NCI-H2196 (cell line): ENCODE measurements around the gene ACOT12.

Experiments
- DNase-seq: peaks from one replicate; lab custom pipeline; 2025; ENCODE audit not compliant: unreplicated experiment; lab: John Stamatoyannopoulos, UW

Gene ACOT12

DNA sequence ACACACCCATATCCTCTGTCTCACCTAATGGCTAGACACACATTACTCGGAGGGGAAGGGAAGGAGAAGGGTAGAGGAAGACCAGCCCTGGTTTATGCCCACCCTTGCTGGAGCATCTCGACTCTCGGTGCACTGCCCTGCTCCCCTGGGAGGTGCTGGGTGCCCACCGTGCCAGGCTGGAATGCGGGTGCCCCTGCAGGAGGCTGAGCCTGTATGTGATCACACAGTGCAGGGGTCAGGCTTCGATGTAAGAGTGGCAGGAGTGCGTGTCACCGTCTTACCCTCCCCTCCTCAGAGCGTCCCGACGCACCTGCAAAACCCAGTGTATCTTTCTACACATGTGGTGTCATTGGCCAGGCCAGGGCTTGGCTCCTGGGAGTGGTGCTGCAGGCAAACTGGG, 7.3 kb upstream of the ACOT12 start:
- DNase-seq, result no peak

DNA sequence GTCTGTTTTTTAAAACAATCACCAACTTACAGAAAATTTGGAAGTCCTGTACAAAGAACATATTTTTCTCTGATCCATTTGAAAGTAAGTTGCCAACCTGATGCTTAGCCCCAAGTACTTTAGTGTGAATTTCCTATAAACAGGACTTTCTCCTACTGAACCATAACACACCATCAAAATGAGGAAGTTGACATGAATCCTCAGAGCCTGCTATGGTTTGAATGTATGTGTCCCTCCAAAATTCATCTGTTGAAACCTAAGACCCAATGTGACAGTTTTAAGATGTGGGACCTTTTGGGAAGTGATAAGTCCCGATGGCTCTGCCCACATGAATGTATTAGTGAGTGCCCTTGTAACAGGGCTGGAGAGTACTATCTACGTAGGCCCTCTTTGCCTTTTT, 6.4 kb upstream of the ACOT12 start:
- no peak for DNase-seq

GRCh38 chr5:81398741-81399140, 4.8 kb upstream of the ACOT12 start:
- no peak for DNase-seq

DNA sequence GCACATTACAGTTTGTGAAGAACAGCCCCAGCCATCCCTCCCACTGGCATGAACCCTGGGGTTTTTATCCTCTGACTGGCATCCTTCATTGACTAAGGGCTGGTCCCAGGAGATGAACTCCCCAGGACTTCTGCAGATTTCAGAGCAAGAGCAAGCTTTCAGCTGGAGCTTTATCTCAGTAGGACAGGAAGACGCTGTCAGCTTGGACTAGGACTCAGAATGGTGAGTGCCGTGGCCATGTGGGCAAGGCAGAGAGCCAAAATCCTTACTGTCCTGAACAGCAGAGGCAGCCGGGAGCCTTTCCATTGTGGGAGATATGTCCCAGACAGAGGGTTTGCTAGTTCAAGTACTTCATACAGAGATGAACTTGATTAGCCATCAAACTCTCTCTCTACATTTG, 3.2 kb upstream of the ACOT12 start:
- no peak for DNase-seq

DNA sequence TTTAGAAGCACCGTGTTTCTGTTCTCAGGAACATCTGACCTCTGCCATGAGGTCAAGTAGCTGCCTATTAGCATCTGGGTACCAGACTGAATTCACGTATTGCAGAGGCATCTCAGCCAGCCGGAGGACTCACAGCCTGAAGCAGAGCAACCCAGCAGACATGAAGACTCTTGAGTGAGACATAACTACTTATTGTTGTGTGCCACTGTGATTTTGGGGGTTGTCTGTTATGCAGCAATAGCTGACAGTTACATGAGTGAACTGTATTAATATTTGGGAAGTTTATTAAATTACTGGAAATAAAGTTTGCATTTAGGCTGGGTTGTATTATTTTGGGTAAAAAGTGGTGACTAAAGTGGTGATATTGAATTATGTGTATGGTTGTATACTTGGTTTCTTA, 1.3 kb upstream of the ACOT12 start:
- no peak for DNase-seq

DNA sequence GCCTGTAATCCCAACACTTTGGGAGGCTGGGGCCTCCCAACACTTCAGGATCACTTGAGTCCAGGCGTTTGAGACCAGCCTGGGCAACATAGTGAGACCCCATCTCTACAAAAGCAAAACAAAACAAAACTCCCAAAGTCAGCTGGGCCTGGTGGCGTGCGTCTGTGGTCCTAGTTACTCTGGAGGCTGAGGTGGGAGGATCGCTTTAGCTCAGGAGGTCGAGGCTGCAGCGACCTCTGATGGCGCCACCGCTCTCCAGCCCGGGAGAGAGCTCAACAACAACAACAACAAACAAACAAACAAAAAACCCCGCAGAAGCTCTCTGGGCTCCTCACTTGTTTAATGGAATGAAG, 528 bp downstream of the ACOT12 start:
- no peak for DNase-seq

DNA sequence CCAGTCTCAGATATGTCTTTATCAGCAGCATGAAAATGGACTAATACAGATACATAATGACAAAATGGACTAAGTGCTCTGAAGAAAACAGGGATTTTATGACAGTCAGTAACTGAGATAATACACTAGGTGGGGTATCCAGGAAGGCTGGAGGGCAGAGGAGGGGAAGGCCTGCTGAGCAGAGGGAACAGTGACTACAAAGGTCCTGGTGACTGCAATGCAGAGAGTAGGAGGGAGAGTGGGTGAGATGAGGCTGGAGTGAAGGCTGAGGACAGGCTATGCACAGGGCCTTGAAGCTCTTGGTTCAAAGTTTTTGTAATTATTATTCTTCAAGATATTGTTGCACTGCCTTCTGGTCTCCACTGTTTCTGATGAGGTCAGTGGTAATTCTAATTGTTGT, 4.9 kb downstream of the ACOT12 start:
- DNase-seq, result no peak

GRCh38 chr5:81388169-81388568, 5.8 kb downstream of the ACOT12 start:
- DNase-seq, result no peak

GRCh38 chr5:81383867-81384266, 10.1 kb downstream of the ACOT12 start:
- DNase-seq, result no peak

DNA sequence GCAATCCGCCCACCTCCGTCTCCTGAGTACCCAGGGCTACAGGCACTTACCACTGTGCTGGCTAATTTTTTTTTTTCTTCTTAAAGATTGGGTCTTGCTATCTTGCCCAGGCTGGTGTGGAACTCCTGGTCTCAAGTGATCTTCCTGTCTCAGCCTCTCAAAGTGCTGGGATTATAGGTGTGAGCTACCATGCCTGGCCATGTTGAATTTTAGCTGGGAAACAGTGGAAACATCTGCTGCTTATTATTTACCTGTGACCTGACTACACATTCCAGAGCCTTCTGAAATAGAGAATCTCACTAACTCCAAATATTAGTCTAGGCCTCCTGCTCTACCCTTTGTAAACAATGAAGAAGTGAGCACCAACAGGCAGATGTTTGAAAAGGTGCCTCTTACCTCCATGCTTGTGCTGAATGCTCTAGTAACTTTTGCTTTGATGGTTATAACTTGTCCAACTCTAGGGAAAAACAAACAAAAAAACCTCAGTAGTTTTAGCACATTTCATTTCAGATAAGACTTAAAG, 22.5 kb downstream of the ACOT12 start:
- no peak for DNase-seq

DNA sequence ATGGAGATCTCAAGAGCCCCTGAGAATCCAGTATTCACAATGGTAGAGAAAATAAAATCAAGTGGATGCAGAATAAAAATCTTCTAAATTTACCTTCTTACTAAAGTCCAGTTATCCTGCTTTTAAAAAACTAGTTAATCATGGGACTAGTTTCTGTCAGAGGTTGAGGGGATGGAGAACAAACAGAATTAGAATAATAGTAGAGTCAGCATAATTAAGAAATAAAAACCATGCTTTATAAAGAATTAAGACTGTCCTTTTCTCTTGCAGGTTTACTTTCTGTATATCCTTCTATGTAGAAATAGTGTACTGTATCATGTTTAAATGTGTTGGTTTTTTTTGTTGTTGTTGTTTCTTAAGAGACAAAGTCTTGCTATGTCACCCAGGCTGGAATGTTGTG, 23.0 kb downstream of the ACOT12 start:
- no peak for DNase-seq

GRCh38 chr5:81365541-81365940, 28.4 kb downstream of the ACOT12 start:
- DNase-seq, result no peak

DNA sequence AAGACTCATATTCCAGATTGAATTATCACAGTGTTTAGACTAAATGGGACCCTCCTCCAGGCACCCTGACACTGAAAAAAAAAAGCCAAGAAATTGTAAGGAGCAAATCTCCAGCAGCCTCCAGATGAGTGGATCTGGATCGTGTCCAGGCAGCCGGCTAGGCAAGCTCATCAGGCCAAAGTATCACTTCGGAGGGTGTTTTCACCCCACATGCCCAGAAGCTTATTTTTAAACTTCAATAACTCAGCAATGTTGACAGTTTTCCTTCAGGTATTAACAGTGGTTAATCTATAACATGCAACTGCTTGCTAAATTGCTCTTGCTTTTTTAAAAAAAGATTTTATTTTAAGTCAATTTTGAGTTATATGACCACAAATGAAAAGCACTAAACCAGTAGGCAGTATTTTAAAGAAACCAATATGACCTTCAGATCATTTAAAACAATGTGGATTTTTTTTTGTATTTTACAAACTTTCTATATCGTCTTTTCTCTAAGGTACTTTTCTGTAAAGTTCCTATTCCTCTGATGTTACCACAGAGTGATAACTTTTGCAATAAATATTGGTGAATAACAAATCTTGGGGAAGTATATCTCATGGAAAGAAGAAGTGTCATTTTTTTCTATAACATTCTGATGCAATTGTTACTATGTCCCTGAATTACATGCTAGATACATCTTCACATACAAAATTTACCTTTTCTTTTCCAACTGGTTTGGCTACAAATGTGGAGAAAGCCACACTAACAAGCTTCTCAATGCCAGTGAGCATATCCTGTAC, 30.7 kb downstream of the ACOT12 start:
- no peak for DNase-seq

- no peak for DNase-seq
These were observed 32.3 kb downstream of the ACOT12 start for GRCh38 chr5:81361600-81361999.

DNA sequence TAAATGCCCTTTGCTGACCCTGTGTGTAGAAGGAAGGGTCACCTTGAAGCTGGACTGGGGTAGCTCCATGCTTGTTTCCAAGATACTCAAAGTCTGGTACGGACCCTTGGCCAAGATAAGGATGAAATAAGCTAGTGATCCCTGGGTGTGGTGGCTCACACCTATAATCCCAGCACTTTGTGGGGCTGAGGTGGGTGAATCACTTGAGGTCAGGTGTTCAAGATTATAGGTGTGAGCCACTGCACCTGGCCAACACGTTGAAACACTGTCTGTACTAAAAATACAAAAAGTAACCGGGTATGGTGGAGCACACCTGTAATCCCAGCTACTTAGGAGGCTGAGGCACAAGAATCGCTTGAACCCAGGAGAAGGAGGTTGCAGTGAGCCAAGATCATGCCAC, 33.3 kb downstream of the ACOT12 start:
- DNase-seq, result no peak

GRCh38 chr5:81359881-81360280, 34.1 kb downstream of the ACOT12 start:
- DNase-seq, result no peak

DNA sequence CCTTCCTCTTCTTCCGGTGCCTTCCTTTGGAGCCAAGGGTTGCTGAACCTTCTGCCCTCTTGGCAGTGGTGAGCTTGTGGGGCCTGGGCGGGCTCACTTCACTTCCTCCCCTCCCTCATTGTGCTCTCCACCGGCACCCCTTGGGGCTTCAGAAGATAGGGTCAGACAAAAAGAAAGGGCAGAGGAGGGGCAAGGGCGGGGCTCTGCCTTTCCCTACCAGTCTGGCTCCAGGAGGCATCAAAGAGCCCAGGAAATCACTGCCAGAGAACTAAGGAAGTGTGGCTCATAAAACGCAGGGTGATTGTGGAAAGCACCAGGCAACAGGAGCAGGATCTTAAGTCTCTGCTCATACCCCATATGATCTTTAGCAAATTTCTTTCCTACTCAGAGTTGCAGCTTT, 34.8 kb downstream of the ACOT12 start:
- DNase-seq, result no peak

DNA sequence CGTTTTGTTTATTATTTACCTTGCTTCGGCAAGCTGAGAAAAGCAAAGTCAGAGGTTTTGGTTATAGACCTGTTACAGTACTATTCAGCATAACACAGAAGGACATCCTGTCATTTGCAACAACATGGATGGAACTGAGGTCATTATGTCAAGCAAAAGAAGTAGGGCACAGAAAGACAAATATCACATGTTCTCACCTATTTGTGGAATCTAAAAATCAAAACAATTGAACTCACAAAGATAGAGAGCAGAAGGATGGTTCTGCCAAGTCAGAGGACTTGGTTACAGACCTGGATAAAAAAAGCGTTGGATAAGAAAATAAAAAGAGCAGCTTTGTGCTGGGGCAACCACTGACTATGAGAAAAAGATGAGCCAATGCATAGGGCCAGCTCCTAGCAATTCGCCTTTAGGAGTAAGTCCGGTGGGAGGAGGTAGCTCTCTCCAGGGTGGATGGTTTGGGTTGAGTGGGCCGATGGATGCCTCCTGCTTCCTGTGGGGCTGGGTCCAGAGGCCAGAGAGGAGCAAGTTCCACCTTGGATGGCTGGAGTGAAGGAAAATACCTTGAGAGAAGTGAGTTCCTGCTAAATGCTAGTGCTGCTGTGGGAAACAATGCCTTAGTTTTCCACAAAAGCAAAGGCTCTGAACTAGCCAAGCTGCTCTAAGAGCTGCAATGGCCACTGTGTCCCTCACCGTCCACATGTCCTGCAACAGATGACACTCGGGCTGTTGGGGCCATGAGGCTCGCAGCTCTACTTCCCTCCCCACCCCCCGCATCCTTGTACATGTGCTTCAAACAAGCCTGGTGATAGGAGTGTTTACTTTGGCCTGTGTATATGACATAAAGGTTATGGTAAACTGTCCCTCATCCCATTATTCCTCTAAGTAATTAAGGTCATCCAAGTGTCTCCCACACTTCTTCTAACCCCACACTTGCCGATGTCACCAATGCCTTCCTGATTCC, 38.4 kb downstream of the ACOT12 start:
- no peak for DNase-seq

DNA sequence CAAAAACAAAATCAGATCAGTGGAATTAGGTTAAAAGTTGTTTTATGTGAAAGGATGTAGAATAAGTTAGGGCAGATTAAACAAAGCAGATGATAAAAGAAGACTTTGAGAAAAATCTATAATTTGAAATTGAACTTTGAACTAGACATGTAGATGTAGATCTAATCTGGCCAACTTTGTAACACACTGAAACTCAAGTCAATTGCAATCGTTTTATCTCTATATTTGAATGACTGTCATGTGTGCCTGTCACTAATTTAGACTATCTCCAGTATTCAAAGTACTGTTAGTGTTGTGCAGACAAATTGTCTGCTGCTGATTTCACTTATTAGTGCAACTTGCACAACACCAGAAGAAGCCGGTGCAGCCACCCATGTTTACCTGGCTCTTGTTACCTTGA, 39.8 kb downstream of the ACOT12 start:
- no peak for DNase-seq

- DNase-seq, result no peak
These were observed 40.7 kb downstream of the ACOT12 start for GRCh38 chr5:81353189-81353588.

DNA sequence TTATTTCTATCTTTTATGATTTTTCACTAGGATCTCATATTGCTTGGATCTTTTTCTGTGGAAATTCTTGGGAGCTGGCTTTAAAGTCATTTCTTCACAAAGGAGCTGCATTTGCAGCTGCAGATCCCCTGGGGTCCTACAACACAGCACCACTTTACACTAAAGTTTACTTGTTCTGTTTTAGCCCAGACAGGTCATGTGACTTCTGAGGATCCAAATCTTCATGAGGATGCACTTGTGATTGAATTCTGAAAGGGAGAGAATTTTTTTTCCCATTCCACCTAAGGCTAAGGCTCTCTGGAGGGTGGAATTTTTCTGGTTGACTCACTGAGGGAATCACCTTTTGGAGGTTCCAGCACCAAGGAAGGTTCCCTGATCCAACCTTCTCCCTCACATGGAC, 43.4 kb downstream of the ACOT12 start:
- DNase-seq, result no peak

GRCh38 chr5:81349161-81349560, 44.8 kb downstream of the ACOT12 start:
- DNase-seq, result no peak
